Measurements from ENCODE around the gene PGS1.

The PGS1 gene

DNA sequence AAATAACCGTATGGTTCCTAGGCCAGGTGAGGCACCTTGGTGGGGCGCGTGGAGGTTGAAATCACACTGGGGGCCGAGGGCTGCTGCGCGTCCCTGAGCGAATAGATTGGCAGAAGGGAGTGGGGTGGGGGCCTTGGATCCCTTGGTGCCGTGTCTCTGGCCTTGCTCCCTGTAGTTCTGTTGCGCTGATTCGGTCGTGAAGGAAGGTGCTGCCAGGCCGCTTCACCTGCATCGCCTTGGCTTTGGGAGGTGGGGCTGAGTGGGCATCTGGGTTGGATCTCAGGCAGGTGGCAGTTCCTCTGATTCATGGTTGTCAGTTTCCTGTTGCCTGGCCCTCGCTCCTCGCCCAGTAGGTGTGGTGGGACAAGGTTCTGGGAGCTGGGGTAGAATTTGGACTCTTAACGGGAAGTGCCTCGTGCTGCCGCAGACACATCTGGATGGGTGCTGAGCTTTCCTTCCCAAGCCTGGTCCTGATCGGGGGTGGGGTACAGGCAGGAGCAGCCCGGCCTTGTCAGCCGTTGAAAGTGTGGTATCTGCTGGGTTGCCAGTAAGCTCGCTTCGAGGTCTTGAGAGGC lies 30.1 kb downstream of the PGS1 start:
- no peak for DNase-seq (ENCODE audit: low read depth in 2 of 2)

- no peak for DNase-seq (ENCODE audit: low read depth in 2 of 2)
Measured at GRCh38 chr17:78409191-78409928, 30.9 kb downstream of the PGS1 start.

DNA sequence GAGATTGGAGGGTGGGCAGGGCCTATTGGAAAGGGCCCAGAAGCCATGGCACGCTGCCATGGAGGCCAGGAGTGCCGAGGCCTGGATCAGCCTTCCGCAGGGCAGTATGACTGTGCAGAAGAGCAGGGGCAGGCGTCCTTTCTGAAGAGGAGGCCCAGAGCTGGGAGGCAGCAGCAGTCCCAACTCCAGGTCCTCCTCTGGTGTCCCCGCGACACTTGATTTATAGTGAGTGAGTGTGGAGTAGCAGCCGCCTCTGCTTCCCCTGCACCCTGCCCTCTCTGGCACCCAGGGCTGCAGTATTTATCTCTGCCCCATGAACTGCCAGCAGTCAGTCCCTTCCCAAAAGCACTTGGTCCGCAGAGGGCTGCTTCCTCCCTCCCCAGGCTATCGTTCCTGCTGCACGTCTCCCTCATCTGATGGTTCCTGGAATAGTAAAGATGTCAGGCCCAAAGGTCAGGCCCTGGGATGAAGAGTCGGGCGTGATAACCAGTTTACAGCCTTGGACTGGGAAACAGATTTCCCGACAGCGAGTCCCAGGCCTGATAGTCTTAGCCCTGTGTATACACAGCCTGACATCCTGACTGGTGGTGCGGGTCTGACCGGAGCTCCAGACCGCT lies 32.9 kb downstream of the PGS1 start:
- no peak for DNase-seq (ENCODE audit: low read depth in 2 of 2)

DNA sequence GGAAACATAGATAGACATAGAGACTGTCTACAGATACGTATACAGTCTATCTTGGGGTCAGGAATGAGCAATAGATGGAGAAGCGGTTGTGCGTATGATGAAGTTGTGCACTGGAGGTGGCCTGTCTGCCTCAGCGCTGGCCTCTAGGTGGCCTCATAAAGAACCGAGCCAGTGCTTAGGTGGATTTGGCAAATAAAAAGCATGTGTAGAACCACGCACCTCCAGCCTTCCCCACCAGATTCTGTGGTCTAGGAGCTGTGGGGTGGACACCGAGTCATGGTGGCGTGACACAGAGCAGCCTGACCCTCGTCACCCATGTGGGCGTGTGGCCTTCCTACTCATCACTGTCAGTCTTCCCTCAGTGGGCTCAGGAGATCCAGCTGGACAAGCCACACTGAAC lies 34.0 kb downstream of the PGS1 start:
- peak; percentile 34 to 51 for DNase-seq (ENCODE audit: low read depth in 2 of 2)

- DNase-seq (ENCODE audit: low read depth in 2 of 2): peak in 1 of 2 donors; percentile 47
Measured at GRCh38 chr17:78414178-78415162, 36.0 kb downstream of the PGS1 start.

DNA sequence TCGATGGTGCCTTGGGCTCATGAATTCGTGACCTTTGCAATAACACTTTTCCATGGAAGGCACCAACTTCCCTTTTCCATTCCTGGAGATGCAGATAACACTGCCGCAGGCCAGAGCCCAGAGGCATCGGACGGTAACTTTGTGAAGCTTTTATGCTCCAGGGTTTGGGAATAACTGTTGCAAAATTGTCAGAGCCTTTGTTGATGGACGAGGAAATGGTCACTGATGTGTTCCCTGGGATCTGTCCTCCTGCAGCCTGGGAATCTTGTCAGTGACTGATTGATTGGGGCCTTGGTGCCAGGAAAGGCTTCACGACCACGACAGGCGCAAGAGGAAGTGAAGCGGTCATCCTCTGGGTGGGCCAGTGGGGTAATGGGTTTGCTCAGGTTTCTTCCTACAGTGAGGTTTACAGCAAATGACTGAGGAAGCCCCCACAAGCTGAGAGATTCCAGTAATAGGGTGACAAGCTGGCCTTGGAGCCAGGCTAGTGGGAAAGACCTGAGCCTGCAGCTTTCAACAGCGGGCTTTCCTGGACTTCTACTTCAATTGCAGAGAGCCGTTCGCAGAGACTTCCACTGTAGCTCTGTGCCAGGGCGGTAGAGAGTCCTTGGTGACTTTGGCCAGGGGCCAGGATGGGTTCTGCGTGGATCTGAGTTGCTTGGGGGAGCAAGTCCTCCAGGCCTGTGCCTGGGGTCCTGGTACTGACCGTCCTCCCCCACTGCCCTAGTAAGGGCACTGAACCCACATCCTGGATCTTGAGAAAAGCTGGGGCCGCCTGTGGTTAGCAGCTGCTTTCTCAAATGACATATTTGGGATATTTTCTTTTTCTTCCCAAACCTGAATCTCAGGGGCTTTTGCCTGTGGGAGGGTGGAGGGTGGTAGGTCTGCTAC lies 37.6 kb downstream of the PGS1 start:
- no peak for DNase-seq (ENCODE audit: low read depth in 2 of 2)

GRCh38 chr17:78416791-78417530 lies 38.5 kb downstream of the PGS1 start:
- DNase-seq (ENCODE audit: low read depth in 2 of 2): no peak

DNA sequence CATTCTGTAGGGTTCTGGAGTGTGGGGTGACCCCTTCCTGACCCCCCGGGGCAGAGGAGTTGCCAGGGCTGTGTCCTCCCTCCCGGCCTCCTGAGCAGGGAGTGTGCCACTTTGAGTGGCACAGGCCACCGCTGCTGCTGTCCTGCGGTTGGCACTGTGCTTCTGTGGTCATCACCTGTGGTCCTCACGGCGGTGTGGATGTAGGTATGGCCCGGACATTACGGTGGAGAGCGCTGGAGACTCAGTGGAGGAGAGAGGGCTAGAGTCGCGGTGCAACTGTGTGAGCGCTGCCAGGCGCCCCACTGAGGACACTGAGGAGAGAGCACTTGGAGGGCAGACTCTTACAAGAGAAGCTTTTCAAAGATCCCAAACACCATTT lies 39.1 kb downstream of the PGS1 start:
- DNase-seq (ENCODE audit: low read depth in 2 of 2): no peak

- no peak for DNase-seq (ENCODE audit: low read depth in 2 of 2)
Measured at GRCh38 chr17:78418326-78419026, 40.0 kb downstream of the PGS1 start.

DNA sequence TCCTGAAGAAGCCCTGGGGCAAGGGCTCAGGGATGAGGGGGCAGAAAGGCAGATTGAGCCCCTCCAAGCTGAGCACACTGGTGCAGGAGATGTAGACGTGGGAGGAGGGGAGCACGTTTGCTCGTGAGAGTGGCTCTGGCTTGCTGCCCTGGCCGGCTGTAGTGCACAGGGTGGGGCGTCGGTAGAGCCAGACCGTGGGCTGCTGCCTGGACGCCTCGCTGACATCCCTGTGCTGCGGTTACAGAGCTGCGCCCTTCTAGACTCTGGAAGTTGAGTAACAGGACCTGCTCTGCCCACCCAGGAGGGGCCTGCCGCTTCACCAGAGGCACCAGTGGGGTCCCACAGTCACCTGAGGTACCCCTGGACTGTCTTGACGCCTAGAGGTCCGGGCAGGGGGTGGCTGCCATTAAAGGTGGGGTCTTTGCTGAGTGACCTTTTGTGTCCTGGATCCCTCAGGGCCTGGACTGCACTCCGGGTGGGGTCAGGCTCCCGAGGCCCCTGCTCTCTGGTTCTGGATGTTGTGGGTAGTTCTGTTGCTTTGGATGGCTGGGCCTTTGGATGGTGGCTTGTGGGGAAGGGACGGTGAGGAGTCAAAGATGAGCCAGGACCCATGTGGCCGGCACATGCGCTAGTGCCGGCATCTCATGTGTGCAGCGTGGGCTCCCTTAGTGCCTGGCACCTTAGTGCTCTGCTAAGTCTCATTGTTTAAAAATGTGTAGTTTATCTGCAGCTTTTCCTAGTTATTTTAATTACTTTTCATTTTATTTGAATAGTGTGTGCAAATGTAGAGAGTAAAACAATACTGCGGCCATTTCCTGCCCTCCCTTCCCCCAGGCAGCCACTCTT lies 41.7 kb downstream of the PGS1 start:
- DNase-seq (ENCODE audit: low read depth in 2 of 2): no peak

DNA sequence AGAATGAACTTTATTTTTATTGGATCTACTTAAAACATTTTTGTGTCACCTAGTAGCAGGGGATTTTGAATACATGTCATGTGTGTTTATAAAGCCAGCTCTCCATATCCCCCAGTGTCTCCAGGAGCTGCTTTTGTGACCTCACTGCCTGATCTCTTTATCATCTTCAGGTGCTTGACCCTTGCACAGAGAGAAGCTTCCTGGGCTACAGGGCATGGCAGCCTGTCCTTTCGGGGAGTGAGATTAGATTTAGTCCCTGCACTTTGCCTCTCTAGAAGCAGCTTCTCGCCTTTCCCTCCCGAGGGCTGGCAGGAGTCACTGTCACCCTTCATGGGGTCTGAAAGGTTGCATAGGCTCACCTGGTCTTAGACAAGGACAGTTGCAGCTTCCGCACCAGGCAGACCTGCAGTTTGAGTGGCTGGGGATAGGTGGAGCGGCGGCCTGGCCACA lies 42.7 kb downstream of the PGS1 start:
- no peak for DNase-seq (ENCODE audit: low read depth in 2 of 2)

DNA sequence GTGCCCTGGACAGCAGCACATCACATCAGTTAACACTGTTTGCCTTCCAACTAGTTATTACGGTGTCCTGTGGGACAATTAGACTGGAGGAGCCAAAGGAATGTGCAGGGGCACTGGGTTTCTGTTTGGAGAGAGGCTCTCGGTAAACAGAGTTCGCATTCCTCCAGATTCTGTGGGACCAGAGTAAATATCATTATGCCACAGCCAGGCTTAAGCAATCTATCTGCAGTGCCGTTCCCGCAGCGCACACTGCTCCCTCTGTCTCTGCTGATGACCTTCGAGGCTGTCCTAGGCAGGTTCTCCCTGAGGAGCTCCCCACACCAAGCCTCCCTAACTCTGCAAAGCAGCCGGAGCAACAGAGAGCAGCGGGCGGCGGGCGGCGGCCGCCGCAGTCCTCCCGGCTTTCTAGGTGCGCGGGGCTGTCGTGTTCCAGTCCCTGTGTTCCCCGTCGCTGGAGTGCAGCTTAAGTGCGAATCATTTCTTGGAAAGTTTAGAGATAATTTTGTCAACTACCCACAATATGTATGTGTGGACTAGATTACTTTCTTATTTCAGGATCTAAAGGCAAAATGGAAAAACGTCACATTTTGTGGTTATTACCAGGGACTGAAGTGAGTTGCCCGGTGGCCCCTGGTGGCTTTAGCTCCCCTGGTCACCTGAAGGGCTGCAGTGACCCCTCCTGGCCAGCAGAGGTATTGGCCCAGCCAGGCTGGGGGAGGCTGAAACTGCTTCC lies 43.3 kb downstream of the PGS1 start:
- DNase-seq (ENCODE audit: low read depth in 2 of 2): peak; percentile 50 to 62

- no peak for DNase-seq (ENCODE audit: low read depth in 2 of 2)
Measured at GRCh38 chr17:78422267-78422605, 43.8 kb downstream of the PGS1 start.

GRCh38 chr17:78422872-78423588 lies 44.6 kb downstream of the PGS1 start:
- no peak for DNase-seq (ENCODE audit: low read depth in 2 of 2)

- DNase-seq (ENCODE audit: low read depth in 2 of 2): no peak
Measured at GRCh38 chr17:78423961-78424675, 45.7 kb downstream of the PGS1 start.

- no peak for DNase-seq (ENCODE audit: low read depth in 2 of 2)
Measured at GRCh38 chr17:78425429-78425828, 47.0 kb downstream of the PGS1 start.
